Lung microvascular endothelial cell (primary cell): ENCODE data around the gene NLGN1. TPM values are rescaled to one million over a fixed set of nuclear protein-coding genes. Genes with fewer than 3 reads are reported as not detected.

Source experiments
- DNase-seq, 2 donors: peaks; one replicate each; pipeline versions ENCODE4 v3.0.0 to v3.0.0-alpha.2; 2010; ENCODE audit warnings: low read depth in 2 of 2
- total RNA-seq: library from RNA; depleted of rRNA; stranded (reverse); fragments of >200 nt; gene quantifications from 2 replicates; pipeline ENCODE4 v1.2.1, GENCODE V29; 2014

The NLGN1 gene
- total RNA-seq, 1 donor from 2014 or later = 0.20 TPM

GRCh38 chr3:174325834-174326700 is 928.5 kb downstream of the NLGN1 start:
- no peak for DNase-seq

- DNase-seq = no peak
Measured at GRCh38 chr3:174329321-174329720, 931.8 kb downstream of the NLGN1 start.

- DNase-seq = peak in 1 of 2 donors; percentile 3
Measured at GRCh38 chr3:174330303-174330702, 932.8 kb downstream of the NLGN1 start.

- DNase-seq = no peak
Measured at GRCh38 chr3:174331095-174331800, 933.7 kb downstream of the NLGN1 start.

GRCh38 chr3:174332391-174332790 is 934.8 kb downstream of the NLGN1 start:
- DNase-seq = no peak

GRCh38 chr3:174333640-174334039 is 936.1 kb downstream of the NLGN1 start:
- DNase-seq = no peak

GRCh38 chr3:174334111-174334510 is 936.6 kb downstream of the NLGN1 start:
- no peak for DNase-seq

- no peak for DNase-seq
Measured at GRCh38 chr3:174335324-174335723, 937.8 kb downstream of the NLGN1 start.

GRCh38 chr3:174335910-174336309 is 938.4 kb downstream of the NLGN1 start:
- DNase-seq = no peak
